SIG-M5 treated with dmso at 0.1 percent for 504 hours (cell line): ENCODE data around the gene CD27.
"Not testable (repeated sequence)": the region's sequence is repeated elsewhere in the genome, so short reads cannot be mapped to it uniquely, and the experiment has no call there.

Source experiments
- DNase-seq: peaks from one replicate; lab custom pipeline; 2025; ENCODE audit not compliant: unreplicated experiment; lab: John Stamatoyannopoulos, UW

Gene CD27

GRCh38 chr12:6461401-6462233, 16.9 kb downstream of the CD27 start:
- peak; percentile 99 for DNase-seq

- no peak for DNase-seq
These were observed 17.7 kb downstream of the CD27 start for GRCh38 chr12:6462234-6462995.

- DNase-seq = no peak
These were observed 18.5 kb downstream of the CD27 start for GRCh38 chr12:6463216-6463615.

- no peak for DNase-seq
These were observed 19.1 kb downstream of the CD27 start for GRCh38 chr12:6463858-6464257.

GRCh38 chr12:6464531-6464930, 19.8 kb downstream of the CD27 start:
- DNase-seq = no peak

- peak; percentile 48 for DNase-seq
These were observed 20.9 kb downstream of the CD27 start for GRCh38 chr12:6465467-6466183.

- DNase-seq = no peak
These were observed 21.4 kb downstream of the CD27 start for GRCh38 chr12:6466184-6466573.

- not testable (repeated sequence) for DNase-seq
These were observed 22.0 kb downstream of the CD27 start for GRCh38 chr12:6466751-6467150.

- DNase-seq = not testable (repeated sequence)
These were observed 23.0 kb downstream of the CD27 start for GRCh38 chr12:6467571-6468282.

GRCh38 chr12:6468283-6468575, 23.5 kb downstream of the CD27 start:
- no peak for DNase-seq

GRCh38 chr12:6469092-6469491, 24.3 kb downstream of the CD27 start:
- no peak for DNase-seq

- DNase-seq = no peak
These were observed 25.0 kb downstream of the CD27 start for GRCh38 chr12:6469609-6470374.

- DNase-seq = peak; percentile 98
These were observed 25.8 kb downstream of the CD27 start, which contains the start of gene VAMP1 for GRCh38 chr12:6470375-6471163. Gene VAMP1 (minus strand): TSS chr12:6470677. CDS start chr12:6470531, 146 bp downstream.

- DNase-seq = no peak
These were observed 27.2 kb downstream of the CD27 start for GRCh38 chr12:6471989-6472360.

- DNase-seq = no peak
These were observed 27.7 kb downstream of the CD27 start for GRCh38 chr12:6472491-6472890.

GRCh38 chr12:6475233-6475975, 30.6 kb downstream of the CD27 start:
- not testable (repeated sequence) for DNase-seq

- no peak for DNase-seq
These were observed 31.7 kb downstream of the CD27 start for GRCh38 chr12:6476489-6476888.

- not testable (repeated sequence) for DNase-seq
These were observed 33.0 kb downstream of the CD27 start for GRCh38 chr12:6477601-6478377.
